ENCODE data around the gene SLC16A12.

DNA sequence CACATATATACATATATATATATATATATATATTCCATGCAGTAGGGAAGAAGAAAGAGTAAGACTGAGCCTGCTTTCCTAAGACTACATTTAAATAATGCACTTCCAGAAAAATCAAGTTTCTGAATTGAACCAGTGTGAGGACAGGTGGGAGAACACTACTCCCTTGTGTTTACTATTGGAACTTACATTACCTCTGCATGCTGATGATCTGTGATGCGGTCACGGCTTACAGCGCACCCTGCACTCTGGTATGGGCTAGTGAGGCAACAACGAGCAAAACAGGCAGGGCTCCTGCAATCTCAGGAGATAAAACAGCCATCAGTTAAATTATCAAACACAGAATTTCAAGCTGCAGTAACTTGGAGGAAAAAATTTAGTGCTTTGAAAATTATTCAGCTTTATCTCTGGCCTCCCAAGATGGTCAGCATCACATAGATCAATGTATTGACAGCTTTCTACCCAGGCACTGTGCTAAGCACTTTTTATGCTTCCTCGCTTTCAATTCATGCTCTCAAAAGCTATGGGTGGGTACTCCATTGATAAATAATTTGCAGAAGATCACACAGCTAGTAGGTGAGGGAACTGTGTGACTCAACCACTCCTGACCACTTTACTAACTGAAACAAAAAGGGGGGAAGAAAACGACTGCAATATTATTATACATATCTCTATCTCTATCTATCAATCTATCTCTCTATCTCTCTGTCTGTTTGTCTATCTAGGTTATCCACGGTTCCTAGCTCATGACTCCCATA, 20.5 kb upstream of the SLC16A12 start:
- TF ChIP-seq CTCF (IDR thresholded peaks at IDR 0.05; ENCODE audit: low read depth, low read length) = no peak
- TF ChIP-seq EZH2phosphoT487 (IDR thresholded peaks at IDR 0.05; ENCODE audit: low read depth) = no peak
